Measurements from ENCODE around the gene TMED7.
"Not testable (repeated sequence)": the region's sequence is repeated elsewhere in the genome, so short reads cannot be mapped to it uniquely, and the experiment has no call there.

Gene TMED7

GRCh38 chr5:115657125-115657880, 31.5 kb upstream of the TMED7 start:
- no peak overlapping the region for H3K4me3 ChIP-seq (ENCODE audit: low read depth, low read length)

GRCh38 chr5:115656404-115656803, 30.6 kb upstream of the TMED7 start:
- TF ChIP-seq, protein P1, sequence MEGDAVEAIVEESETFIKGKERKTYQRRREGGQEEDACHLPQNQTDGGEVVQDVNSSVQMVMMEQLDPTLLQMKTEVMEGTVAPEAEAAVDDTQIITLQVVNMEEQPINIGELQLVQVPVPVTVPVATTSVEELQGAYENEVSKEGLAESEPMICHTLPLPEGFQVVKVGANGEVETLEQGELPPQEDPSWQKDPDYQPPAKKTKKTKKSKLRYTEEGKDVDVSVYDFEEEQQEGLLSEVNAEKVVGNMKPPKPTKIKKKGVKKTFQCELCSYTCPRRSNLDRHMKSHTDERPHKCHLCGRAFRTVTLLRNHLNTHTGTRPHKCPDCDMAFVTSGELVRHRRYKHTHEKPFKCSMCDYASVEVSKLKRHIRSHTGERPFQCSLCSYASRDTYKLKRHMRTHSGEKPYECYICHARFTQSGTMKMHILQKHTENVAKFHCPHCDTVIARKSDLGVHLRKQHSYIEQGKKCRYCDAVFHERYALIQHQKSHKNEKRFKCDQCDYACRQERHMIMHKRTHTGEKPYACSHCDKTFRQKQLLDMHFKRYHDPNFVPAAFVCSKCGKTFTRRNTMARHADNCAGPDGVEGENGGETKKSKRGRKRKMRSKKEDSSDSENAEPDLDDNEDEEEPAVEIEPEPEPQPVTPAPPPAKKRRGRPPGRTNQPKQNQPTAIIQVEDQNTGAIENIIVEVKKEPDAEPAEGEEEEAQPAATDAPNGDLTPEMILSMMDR (IDR thresholded peaks at IDR 0.05; ENCODE audit: low read depth, low read length) = no peak
- no peak overlapping the region for H3K4me3 ChIP-seq (ENCODE audit: low read depth, low read length)

More at GRCh38 chr5:115657125-115657880, 31.5 kb upstream of the TMED7 start:
- TF ChIP-seq, protein P1 (IDR thresholded peaks at IDR 0.05; ENCODE audit: low read depth, low read length) = no peak

GRCh38 chr5:115655994-115656393, 30.2 kb upstream of the TMED7 start:
- TF ChIP-seq, protein P1 (IDR thresholded peaks at IDR 0.05; ENCODE audit: low read depth, low read length) = no peak
- H3K4me3 ChIP-seq (ENCODE audit: low read depth, low read length) = no peak overlapping the region

- TF ChIP-seq, protein P1 (IDR thresholded peaks at IDR 0.05; ENCODE audit: low read depth, low read length) = no peak
- H3K4me3 ChIP-seq (ENCODE audit: low read depth, low read length) = no peak overlapping the region
Observed at GRCh38 chr5:115649541-115649940, 23.7 kb upstream of the TMED7 start.

- H3K4me3 ChIP-seq (ENCODE audit: low read depth, low read length) = no peak overlapping the region
- TF ChIP-seq, protein P1 (IDR thresholded peaks at IDR 0.05; ENCODE audit: low read depth, low read length) = no peak
Observed at GRCh38 chr5:115648056-115648455, 22.2 kb upstream of the TMED7 start.

- not testable (repeated sequence) for H3K4me3 ChIP-seq (ENCODE audit: low read depth, low read length)
Observed at GRCh38 chr5:115645386-115645785, 19.6 kb upstream of the TMED7 start.

GRCh38 chr5:115644046-115644445, 18.2 kb upstream of the TMED7 start:
- TF ChIP-seq, protein P1 (IDR thresholded peaks at IDR 0.05; ENCODE audit: low read depth, low read length) = no peak
- H3K4me3 ChIP-seq (ENCODE audit: low read depth, low read length) = no peak overlapping the region

GRCh38 chr5:115641948-115642347, 16.1 kb upstream of the TMED7 start:
- H3K4me3 ChIP-seq (ENCODE audit: low read depth, low read length) = no peak overlapping the region
- TF ChIP-seq, protein P1 (IDR thresholded peaks at IDR 0.05; ENCODE audit: low read depth, low read length) = no peak
